Fibroblast of villous mesenchyme (primary cell): ENCODE data around the gene DHCR24. TPM values are rescaled to one million over a fixed set of nuclear protein-coding genes. Genes with fewer than 3 reads are reported as not detected.

ENCODE experiments used
- DNase-seq: peaks from one replicate; pipeline ENCODE4 v3.0.0-alpha.2; 2010; ENCODE audit warnings: low read depth
- H3K4me3 ChIP-seq: 2 replicates; pipeline ENCODE4 v1.5.1; 2011; ENCODE audit warnings: low read depth, mild to moderate bottlenecking, low read length
- CTCF ChIP-seq: IDR thresholded peaks from 2 replicates; pipeline ENCODE4 v1.5.1; 2012; ENCODE audit warnings: low read depth, mild to moderate bottlenecking, low read length; ENCODE audit not compliant: insufficient read depth
- total RNA-seq: library from RNA; depleted of rRNA; stranded (reverse); fragments of >200 nt; gene quantifications from 2 replicates; pipeline ENCODE4 v1.2.3, GENCODE V29; 2012

Gene DHCR24
- total RNA-seq, 1 donor, result 297 TPM

DNA sequence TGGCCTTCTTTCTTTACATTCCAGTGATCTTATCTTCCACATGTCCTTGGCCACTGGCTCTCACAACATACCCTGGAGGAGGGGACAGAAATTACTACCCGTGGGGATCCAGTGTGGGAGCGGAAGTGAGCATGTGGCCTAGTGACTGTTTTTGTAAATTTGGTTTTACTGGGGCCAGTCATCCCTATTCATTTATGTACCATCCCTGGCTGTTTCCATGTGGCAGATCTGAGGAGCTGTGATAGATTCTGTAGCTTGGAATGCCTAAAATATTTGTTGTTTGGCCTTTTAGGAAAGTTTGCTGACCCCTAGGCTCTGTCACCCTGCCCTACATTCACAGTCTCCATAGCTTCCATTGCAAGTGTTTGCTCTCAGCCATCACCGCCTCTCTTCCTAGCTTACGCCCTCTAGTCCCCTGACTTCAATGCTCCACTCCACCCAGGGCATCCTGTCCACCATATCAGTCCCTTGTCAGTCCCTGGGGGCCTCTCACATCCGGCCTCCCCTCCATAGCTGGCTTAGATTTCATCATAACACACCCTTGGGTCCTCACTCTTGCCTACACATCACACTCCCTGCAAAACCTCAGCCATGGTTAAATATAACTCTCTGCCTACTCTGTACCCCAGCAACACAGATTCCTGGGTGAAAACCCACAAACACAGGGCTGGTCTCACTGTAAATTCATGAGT is 25.8 kb downstream of the DHCR24 start:
- no peak for TF ChIP-seq CTCF
- peak; percentile 86 for DNase-seq
- H3K4me3 ChIP-seq, result no peak overlapping the region

DNA sequence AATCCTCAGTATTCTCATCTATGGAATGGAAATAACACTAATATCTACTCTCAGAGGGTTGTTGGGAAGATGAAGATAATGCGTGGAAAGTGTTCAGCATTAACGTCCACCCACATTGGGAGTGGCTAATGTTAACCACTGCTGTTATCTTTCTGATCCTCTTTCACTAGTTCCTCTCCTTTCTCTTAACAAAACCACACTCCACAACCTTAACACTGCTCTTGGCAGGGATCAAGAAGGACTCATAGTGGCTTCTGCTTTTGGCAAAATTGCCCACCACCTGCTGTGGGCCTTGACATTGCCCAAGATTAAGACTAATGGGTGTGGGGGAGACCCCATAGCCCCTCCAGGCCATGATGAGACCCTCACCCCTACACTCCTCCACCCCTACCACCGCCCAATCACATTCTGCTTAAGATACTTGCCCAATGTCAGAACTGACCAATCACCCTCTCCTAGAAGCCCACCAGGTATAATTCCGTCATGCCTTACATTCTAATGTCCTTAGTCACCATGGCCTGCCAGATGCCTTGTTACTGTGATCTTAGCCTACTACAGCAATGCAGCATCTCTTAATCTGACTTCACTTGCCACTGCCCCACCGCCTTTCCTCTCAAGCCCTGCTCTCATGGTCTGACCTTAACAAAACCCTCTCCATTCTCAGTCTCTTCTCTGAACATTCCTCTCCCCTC is 27.1 kb downstream of the DHCR24 start:
- no peak for DNase-seq

GRCh38 chr1:54857746-54858561 is 29.0 kb downstream of the DHCR24 start:
- DNase-seq, result peak; percentile 58
- no peak for TF ChIP-seq CTCF
- H3K4me3 ChIP-seq, result no peak overlapping the region

More for the DNA sequence above, 27.1 kb downstream of the DHCR24 start:
- no peak for TF ChIP-seq CTCF
- H3K4me3 ChIP-seq, result no peak overlapping the region

GRCh38 chr1:54857141-54857540 is 29.9 kb downstream of the DHCR24 start:
- H3K4me3 ChIP-seq, result no peak overlapping the region
- peak; percentile 67 for DNase-seq
- no peak for TF ChIP-seq CTCF

GRCh38 chr1:54854381-54855020 is 32.5 kb downstream of the DHCR24 start:
- no peak overlapping the region for H3K4me3 ChIP-seq
- no peak for TF ChIP-seq CTCF
- DNase-seq, result no peak

DNA sequence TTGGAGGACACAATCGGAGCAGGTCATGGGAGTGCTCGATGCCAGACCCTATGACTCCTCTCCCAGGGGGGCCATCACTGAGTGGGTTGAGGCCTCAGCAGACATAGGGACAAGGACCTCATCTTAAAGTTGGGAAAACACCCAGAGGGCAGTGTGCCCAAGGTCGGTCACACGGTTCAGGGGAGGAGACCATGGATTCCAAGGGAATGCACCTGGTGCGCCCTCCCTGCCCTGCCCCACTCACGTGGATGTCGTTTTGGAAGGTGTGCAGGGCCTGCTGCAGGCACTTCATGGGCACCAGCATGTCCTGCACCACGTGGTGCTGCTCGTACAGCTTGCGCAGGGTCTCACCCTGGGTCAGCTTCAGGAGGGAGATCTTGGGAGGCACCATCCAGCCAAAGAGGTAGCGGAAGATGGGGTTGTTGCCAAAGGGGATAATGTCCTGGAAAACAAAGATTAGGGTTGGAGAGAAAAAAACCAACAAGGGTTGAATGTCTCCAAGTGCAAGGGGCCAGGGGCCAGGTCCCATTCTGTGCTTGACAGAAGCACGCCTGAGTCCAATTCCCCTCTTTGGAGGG is 33.1 kb downstream of the DHCR24 start:
- no peak overlapping the region for H3K4me3 ChIP-seq
- TF ChIP-seq CTCF, result no peak
- DNase-seq, result no peak
